ENCODE results near the gene ATRX. TPM values are rescaled to one million over a fixed set of nuclear protein-coding genes. Genes with fewer than 3 reads are reported as not detected.

Gene ATRX
- total RNA-seq, 1 donor from 2014 or later = 107 TPM

GRCh38 chrX:77802201-77802600 lies 16.2 kb upstream of the ATRX start:
- DNase-seq (ENCODE audit: extremely low spot score in 2 of 2) = no peak
- Histone ChIP-seq H3K4me3 (no peak overlapping the region), H3K36me3 (no peaks in the 10 kb centered on the region), H3K27me3 (no peaks in the 10 kb centered on the region), H3K27ac (no peak overlapping the region), H3K4me1 (no peaks in the 10 kb centered on the region), H3K9me3 (no peaks in the 10 kb centered on the region)
- no peak for TF ChIP-seq POLR2AphosphoS5 (IDR thresholded peaks at IDR 0.05; ENCODE audit: insufficient read depth in 1 of 2, low read depth in 1 of 2)
- no peak for TF ChIP-seq POLR2A (IDR thresholded peaks at IDR 0.05)
- no peak for TF ChIP-seq CTCF (IDR thresholded peaks at IDR 0.05)
- intact Hi-C loops (cut with DNase I) = no loop called here

- Histone ChIP-seq H3K27ac (no peak overlapping the region), H3K4me1 (no peaks in the 10 kb centered on the region), H3K4me3 (no peak overlapping the region), H3K27me3 (no peaks in the 10 kb centered on the region), H3K36me3 (no peaks in the 10 kb centered on the region), H3K9me3 (no peaks in the 10 kb centered on the region)
- no peak for TF ChIP-seq CTCF (IDR thresholded peaks at IDR 0.05)
- no peak for DNase-seq (ENCODE audit: extremely low spot score in 2 of 2)
- intact Hi-C loops (cut with DNase I) = no loop called here
Measured at GRCh38 chrX:77795124-77795523, 9.1 kb upstream of the ATRX start.

- TF ChIP-seq CTCF (IDR thresholded peaks at IDR 0.05) (no peak), POLR2A (IDR thresholded peaks at IDR 0.05) (no peak), POLR2AphosphoS5 (IDR thresholded peaks at IDR 0.05; ENCODE audit: insufficient read depth in 1 of 2, low read depth in 1 of 2) (no peak)
- no peaks in the 10 kb centered on the region for H3K36me3 ChIP-seq
- DNase-seq (ENCODE audit: extremely low spot score in 2 of 2) = no peak
- no peaks in the 10 kb centered on the region for H3K27me3 ChIP-seq
- no peak overlapping the region for H3K27ac ChIP-seq
- no peaks in the 10 kb centered on the region for H3K4me1 ChIP-seq
- H3K9me3 ChIP-seq = no peaks in the 10 kb centered on the region
- intact Hi-C loops (cut with DNase I) = no loop called here
- no peak overlapping the region for H3K4me3 ChIP-seq
Measured at GRCh38 chrX:77793946-77794345, 7.9 kb upstream of the ATRX start.

- Histone ChIP-seq H3K9me3 (no peaks in the 10 kb centered on the region), H3K4me3 (peak overlapping the region in 1 of 2 donors; percentile 18), H3K36me3 (no peaks in the 10 kb centered on the region), H3K4me1 (peaks cover 12% of the 10 kb centered on the region), H3K27ac (no peak overlapping the region), H3K27me3 (no peaks in the 10 kb centered on the region)
- DNase-seq (ENCODE audit: extremely low spot score in 2 of 2) = no peak
- TF ChIP-seq POLR2A (IDR thresholded peaks at IDR 0.05) (no peak), POLR2AphosphoS5 (IDR thresholded peaks at IDR 0.05; ENCODE audit: insufficient read depth in 1 of 2, low read depth in 1 of 2) (no peak), CTCF (IDR thresholded peaks at IDR 0.05) (no peak)
- intact Hi-C loops (cut with DNase I) = no loop called here
Measured at GRCh38 chrX:77788050-77788449, 2.0 kb upstream of the ATRX start.

GRCh38 chrX:77786365-77786680 lies 307 bp upstream of the ATRX start:
- intact Hi-C loops (cut with DNase I) = no loop called here
- peaks cover 12% of the 10 kb centered on the region for H3K4me1 ChIP-seq
- DNase-seq (ENCODE audit: extremely low spot score in 2 of 2) = no peak
- H3K9me3 ChIP-seq = no peaks in the 10 kb centered on the region
- peak overlapping the region; percentile 38 to 57 for H3K4me3 ChIP-seq
- TF ChIP-seq POLR2A (IDR thresholded peaks at IDR 0.05) (no peak), CTCF (IDR thresholded peaks at IDR 0.05) (no peak), POLR2AphosphoS5 (IDR thresholded peaks at IDR 0.05; ENCODE audit: insufficient read depth in 1 of 2, low read depth in 1 of 2) (no peak)
- H3K36me3 ChIP-seq = no peaks in the 10 kb centered on the region
- H3K27ac ChIP-seq = peak overlapping the region; percentile 86
- H3K27me3 ChIP-seq = no peaks in the 10 kb centered on the region
